Neural cell (in vitro differentiated cells): ENCODE data around the gene MCTP2. TPM values are rescaled to one million over a fixed set of nuclear protein-coding genes. Genes with fewer than 3 reads are reported as not detected.

Experiments used
- H2AFZ ChIP-seq: fragments of 200-600, 300-800 bp; sonication (generic), shearing (Covaris generic); 2 replicates; pipeline ENCODE4 v1.6.0; 2014; ENCODE audit warnings: low read depth, mild to moderate bottlenecking, antibody characterized with exemption, low read length, moderate library complexity
- H3F3A ChIP-seq: fragments of 200-600 bp; shearing (Covaris generic); 2 replicates; pipeline ENCODE4 v1.6.1; 2016; ENCODE audit warnings: mild to moderate bottlenecking, moderate library complexity, mixed read lengths, antibody characterized with exemption, low read length; ENCODE audit not compliant: insufficient read depth, poor library complexity, severe bottlenecking
- H3K27ac ChIP-seq: fragments of 200-600, 300-800 bp; sonication (generic), shearing (Covaris generic); 2 replicates; pipeline ENCODE4 v1.5.1; 2014; ENCODE audit warnings: mild to moderate bottlenecking, low read length, moderate library complexity
- H3K27me3 ChIP-seq: fragments of 300-800, 200-600 bp; sonication (generic), shearing (Covaris generic); 2 replicates; pipeline ENCODE4 v1.6.0; 2014; ENCODE audit warnings: mild to moderate bottlenecking, low read depth, low read length, moderate library complexity; ENCODE audit not compliant: insufficient read depth
- H3K36me3 ChIP-seq: fragments of 300-800, 200-600 bp; sonication (generic), shearing (Covaris generic); 2 replicates; pipeline ENCODE4 v1.5.1; 2014; ENCODE audit warnings: mild to moderate bottlenecking, antibody characterized with exemption, low read length, moderate library complexity; ENCODE audit not compliant: insufficient read depth
- H3K4me2 ChIP-seq: fragments of 300-800, 200-600 bp; sonication (generic), shearing (Covaris generic); 2 replicates; pipeline ENCODE4 v1.6.0; 2014; ENCODE audit warnings: mild to moderate bottlenecking, low read length
- H3K4me3 ChIP-seq: fragments of 300-800, 200-600 bp; sonication (generic), shearing (Covaris generic); 2 replicates; pipeline ENCODE4 v1.5.1; 2014; ENCODE audit warnings: mild to moderate bottlenecking, low read length, moderate library complexity
- H3K79me2 ChIP-seq: fragments of 200-600 bp; shearing (Covaris generic); replicated peaks from 2 replicates; pipeline ENCODE4 v1.6.0; 2014; ENCODE audit warnings: mild to moderate bottlenecking, low read length, moderate library complexity; ENCODE audit not compliant: insufficient read depth
- H3K9ac ChIP-seq: fragments of 300-800, 200-600 bp; sonication (generic), shearing (Covaris generic); 2 replicates; pipeline ENCODE4 v1.6.1; 2016; ENCODE audit warnings: mild to moderate bottlenecking, low read length, mixed read lengths
- H3K9me2 ChIP-seq: fragments of 200-600 bp; shearing (Covaris generic); 2 replicates; pipeline ENCODE4 v1.6.1; 2016; ENCODE audit warnings: mild to moderate bottlenecking, low read length, mixed read lengths; ENCODE audit not compliant: insufficient read depth
- H3K9me3 ChIP-seq: fragments of 200-600, 300-800 bp; sonication (generic), shearing (Covaris generic); 2 replicates; pipeline ENCODE4 v1.6.1; 2016; ENCODE audit warnings: mild to moderate bottlenecking, mixed run types, low read length, moderate library complexity, mixed read lengths
- H4K20me1 ChIP-seq: fragments of 200-600 bp; shearing (Covaris generic); 2 replicates; pipeline ENCODE4 v1.6.1; 2016; ENCODE audit warnings: mild to moderate bottlenecking, mixed run types; ENCODE audit not compliant: insufficient read depth
- EP300 ChIP-seq: fragments of 450-650 bp; conservative IDR thresholded peaks from 2 replicates; pipeline ENCODE4 v1.6.1; 2014; ENCODE audit warnings: antibody characterized with exemption, mild to moderate bottlenecking, moderate library complexity; ENCODE audit not compliant: poor library complexity, severe bottlenecking
- EZH2 ChIP-seq: fragments of 200-600, 300-800 bp; shearing (Covaris generic), sonication (generic); IDR thresholded peaks from 2 replicates; pipeline ENCODE4 v1.6.1; 2014; ENCODE audit warnings: antibody characterized with exemption, low read length, borderline replicate concordance, mild to moderate bottlenecking; ENCODE audit not compliant: insufficient read depth, poor library complexity, severe bottlenecking
- MXI1 ChIP-seq: fragments of 450-650 bp; conservative IDR thresholded peaks from 2 replicates; pipeline ENCODE4 v1.6.1; 2014; ENCODE audit warnings: antibody characterized with exemption, mild to moderate bottlenecking; ENCODE audit not compliant: poor library complexity, severe bottlenecking
- POLR2AphosphoS5 ChIP-seq: IDR thresholded peaks from 2 replicates; pipeline ENCODE4 v1.6.1; 2012
- RAD21 ChIP-seq: fragments of 450-650 bp; conservative IDR thresholded peaks from 2 replicates; pipeline ENCODE4 v1.6.1; 2014; ENCODE audit warnings: antibody characterized with exemption, mild to moderate bottlenecking, moderate library complexity
- REST ChIP-seq: IDR thresholded peaks from 2 replicates; pipeline ENCODE4 v1.6.1; 2012; ENCODE audit warnings: borderline replicate concordance
- SMC3 ChIP-seq: fragments of 450-650 bp; conservative IDR thresholded peaks from 2 replicates; pipeline ENCODE4 v1.6.1; 2014; ENCODE audit warnings: antibody characterized with exemption, mild to moderate bottlenecking, moderate library complexity; ENCODE audit not compliant: poor library complexity
- TAF1 ChIP-seq: IDR thresholded peaks from 2 replicates; pipeline ENCODE4 v1.6.1; 2012; ENCODE audit warnings: low read depth
- polyA plus RNA-seq: library from polyadenylated mRNA; depleted of rRNA; stranded (reverse); fragments of >200 nt; gene quantifications from 2 replicates; pipeline ENCODE4 v1.2.3, GENCODE V29; 2014
- TF ChIP-seq, protein P1 (sequence below): fragments of 450-650 bp; IDR thresholded peaks from 2 replicates; pipeline ENCODE4 v1.5.1; 2014; ENCODE audit warnings: antibody characterized with exemption, mild to moderate bottlenecking, moderate library complexity; ENCODE audit not compliant: poor library complexity, severe bottlenecking

Gene MCTP2
- polyA plus RNA-seq, 1 donor from 2014 or later: not detected

GRCh38 chr15:94352636-94353487, 121.5 kb downstream of the MCTP2 start:
- H3K4me3 ChIP-seq: no peak overlapping the region
- TF ChIP-seq MXI1 (no peak), EP300 (no peak), REST (no peak), EZH2 (no peak), POLR2AphosphoS5 (no peak), TAF1 (no peak), RAD21 (no peak), SMC3 (no peak)
- TF ChIP-seq, protein P1, sequence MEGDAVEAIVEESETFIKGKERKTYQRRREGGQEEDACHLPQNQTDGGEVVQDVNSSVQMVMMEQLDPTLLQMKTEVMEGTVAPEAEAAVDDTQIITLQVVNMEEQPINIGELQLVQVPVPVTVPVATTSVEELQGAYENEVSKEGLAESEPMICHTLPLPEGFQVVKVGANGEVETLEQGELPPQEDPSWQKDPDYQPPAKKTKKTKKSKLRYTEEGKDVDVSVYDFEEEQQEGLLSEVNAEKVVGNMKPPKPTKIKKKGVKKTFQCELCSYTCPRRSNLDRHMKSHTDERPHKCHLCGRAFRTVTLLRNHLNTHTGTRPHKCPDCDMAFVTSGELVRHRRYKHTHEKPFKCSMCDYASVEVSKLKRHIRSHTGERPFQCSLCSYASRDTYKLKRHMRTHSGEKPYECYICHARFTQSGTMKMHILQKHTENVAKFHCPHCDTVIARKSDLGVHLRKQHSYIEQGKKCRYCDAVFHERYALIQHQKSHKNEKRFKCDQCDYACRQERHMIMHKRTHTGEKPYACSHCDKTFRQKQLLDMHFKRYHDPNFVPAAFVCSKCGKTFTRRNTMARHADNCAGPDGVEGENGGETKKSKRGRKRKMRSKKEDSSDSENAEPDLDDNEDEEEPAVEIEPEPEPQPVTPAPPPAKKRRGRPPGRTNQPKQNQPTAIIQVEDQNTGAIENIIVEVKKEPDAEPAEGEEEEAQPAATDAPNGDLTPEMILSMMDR: no peak
- H3K27me3 ChIP-seq: no peaks in the 10 kb centered on the region
- no peaks in the 10 kb centered on the region for H3K9me3 ChIP-seq
- no peaks in the 10 kb centered on the region for H4K20me1 ChIP-seq
- no peak overlapping the region for H3K9ac ChIP-seq
- H3F3A ChIP-seq: no peaks in the 10 kb centered on the region
- H3K9me2 ChIP-seq: no peaks in the 10 kb centered on the region
- no peak overlapping the region for H2AFZ ChIP-seq
- H3K79me2 ChIP-seq: no peaks in the 10 kb centered on the region
- H3K4me2 ChIP-seq: no peak overlapping the region
- no peaks in the 10 kb centered on the region for H3K36me3 ChIP-seq
- H3K27ac ChIP-seq: no peak overlapping the region

DNA sequence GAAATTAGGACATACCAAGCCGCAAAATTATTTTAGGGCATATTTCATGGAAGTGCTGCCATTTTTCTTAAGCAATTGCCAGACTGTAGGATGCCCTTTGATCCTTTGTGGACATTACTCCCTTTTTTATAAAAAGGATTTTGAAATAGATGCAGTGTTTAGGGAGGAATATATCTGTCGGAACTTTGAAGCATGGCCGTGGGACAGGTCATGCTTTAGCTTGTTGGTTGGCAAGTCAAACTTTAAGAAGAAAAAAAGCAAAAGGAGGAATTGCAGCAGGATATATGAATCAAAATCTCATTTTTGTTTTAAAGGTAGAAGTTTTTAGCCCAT, 122.1 kb downstream of the MCTP2 start:
- Histone ChIP-seq H3K27me3 (no peaks in the 10 kb centered on the region), H2AFZ (no peak overlapping the region), H3K36me3 (no peaks in the 10 kb centered on the region), H3K9me3 (no peaks in the 10 kb centered on the region), H3K4me3 (no peak overlapping the region), H3K9me2 (no peaks in the 10 kb centered on the region), H3K79me2 (no peaks in the 10 kb centered on the region), H3K9ac (no peak overlapping the region), H3K4me2 (no peak overlapping the region), H3F3A (no peaks in the 10 kb centered on the region), H4K20me1 (no peaks in the 10 kb centered on the region), H3K27ac (no peak overlapping the region)
- TF ChIP-seq TAF1 (no peak), MXI1 (no peak), SMC3 (no peak), RAD21 (no peak), EZH2 (no peak), REST (no peak), EP300 (no peak), POLR2AphosphoS5 (no peak)
- TF ChIP-seq, protein P1: no peak
